ENCODE data around the gene BMERB1.
"Not testable (repeated sequence)": the region's sequence is repeated elsewhere in the genome, so short reads cannot be mapped to it uniquely, and the experiment has no call there.

Gene BMERB1

GRCh38 chr16:15598648-15599190 lies 164.3 kb downstream of the BMERB1 start:
- no peak for DNase-seq

GRCh38 chr16:15599303-15600070 lies 165.1 kb downstream of the BMERB1 start:
- DNase-seq, result no peak

- no peak for DNase-seq
Measured at GRCh38 chr16:15601212-15601879, 167.0 kb downstream of the BMERB1 start.

- no peak for DNase-seq
Measured at GRCh38 chr16:15602285-15603044, 168.1 kb downstream of the BMERB1 start.

- no peak for DNase-seq
Measured at GRCh38 chr16:15604460-15605440, 170.4 kb downstream of the BMERB1 start.

- no peak for DNase-seq
Measured at GRCh38 chr16:15605839-15606517, 171.6 kb downstream of the BMERB1 start.

- no peak for DNase-seq
Measured at GRCh38 chr16:15606518-15607220, 172.3 kb downstream of the BMERB1 start.

- not testable (repeated sequence) for DNase-seq
Measured at GRCh38 chr16:15607221-15607699, 172.9 kb downstream of the BMERB1 start.

- no peak for DNase-seq
Measured at GRCh38 chr16:15607700-15608396, 173.5 kb downstream of the BMERB1 start.

GRCh38 chr16:15608398-15609285 lies 174.3 kb downstream of the BMERB1 start:
- DNase-seq, result no peak

- DNase-seq, result no peak
Measured at GRCh38 chr16:15609286-15609649, 174.9 kb downstream of the BMERB1 start.

- DNase-seq, result no peak
Measured at GRCh38 chr16:15610369-15610871, 176.0 kb downstream of the BMERB1 start.

GRCh38 chr16:15611610-15612009 lies 177.2 kb downstream of the BMERB1 start:
- no peak for DNase-seq

GRCh38 chr16:15613676-15614075 lies 179.3 kb downstream of the BMERB1 start:
- no peak for DNase-seq

GRCh38 chr16:15616012-15616411 lies 181.6 kb downstream of the BMERB1 start:
- DNase-seq, result no peak

GRCh38 chr16:15616475-15617165 lies 182.2 kb downstream of the BMERB1 start:
- DNase-seq, result no peak

- DNase-seq, result no peak
Measured at GRCh38 chr16:15617901-15618300, 183.5 kb downstream of the BMERB1 start.

- DNase-seq, result no peak
Measured at GRCh38 chr16:15618392-15618791, 184.0 kb downstream of the BMERB1 start.

All from effector CD8-positive, alpha-beta T cell (primary cell).